Fibroblast of mammary gland (primary cell): Measurements from ENCODE around the gene ITGA3.

Experiments
- DNase-seq: peaks from one replicate; pipeline ENCODE4 v3.0.0-alpha.2; 2010; ENCODE audit warnings: low read depth
- H3K4me3 ChIP-seq: 2 replicates; pipeline ENCODE4 v1.5.1; 2011; ENCODE audit warnings: low read depth, mild to moderate bottlenecking, low read length, moderate library complexity; ENCODE audit not compliant: control insufficient read depth
- TF ChIP-seq, protein P1 (sequence below): conservative IDR thresholded peaks from 2 replicates; pipeline ENCODE4 v1.5.1; 2011; ENCODE audit warnings: low read depth, low read length, inconsistent platforms; ENCODE audit not compliant: control insufficient read depth, insufficient read depth

The ITGA3 gene

DNA sequence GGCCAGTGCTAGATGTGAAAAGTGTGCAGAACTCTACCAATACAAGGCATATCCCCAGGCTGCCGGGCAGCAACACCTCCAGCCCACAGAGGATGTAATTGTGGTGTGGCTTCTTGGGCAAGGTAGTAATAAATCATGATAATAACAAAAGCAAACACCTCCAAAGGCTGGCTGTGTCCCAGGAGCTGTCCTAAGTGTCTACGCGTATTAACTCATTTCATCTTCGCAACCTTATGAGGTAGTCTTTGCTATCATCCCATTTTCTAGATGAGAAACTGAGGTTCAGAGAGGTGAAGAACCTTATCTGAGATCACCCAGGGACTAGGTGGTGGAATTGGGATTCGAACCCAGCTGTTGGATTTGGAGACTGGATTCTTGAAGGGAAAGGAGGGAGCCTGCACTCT lies 44.6 kb downstream of the ITGA3 start:
- no peak for DNase-seq
- TF ChIP-seq, protein P1, sequence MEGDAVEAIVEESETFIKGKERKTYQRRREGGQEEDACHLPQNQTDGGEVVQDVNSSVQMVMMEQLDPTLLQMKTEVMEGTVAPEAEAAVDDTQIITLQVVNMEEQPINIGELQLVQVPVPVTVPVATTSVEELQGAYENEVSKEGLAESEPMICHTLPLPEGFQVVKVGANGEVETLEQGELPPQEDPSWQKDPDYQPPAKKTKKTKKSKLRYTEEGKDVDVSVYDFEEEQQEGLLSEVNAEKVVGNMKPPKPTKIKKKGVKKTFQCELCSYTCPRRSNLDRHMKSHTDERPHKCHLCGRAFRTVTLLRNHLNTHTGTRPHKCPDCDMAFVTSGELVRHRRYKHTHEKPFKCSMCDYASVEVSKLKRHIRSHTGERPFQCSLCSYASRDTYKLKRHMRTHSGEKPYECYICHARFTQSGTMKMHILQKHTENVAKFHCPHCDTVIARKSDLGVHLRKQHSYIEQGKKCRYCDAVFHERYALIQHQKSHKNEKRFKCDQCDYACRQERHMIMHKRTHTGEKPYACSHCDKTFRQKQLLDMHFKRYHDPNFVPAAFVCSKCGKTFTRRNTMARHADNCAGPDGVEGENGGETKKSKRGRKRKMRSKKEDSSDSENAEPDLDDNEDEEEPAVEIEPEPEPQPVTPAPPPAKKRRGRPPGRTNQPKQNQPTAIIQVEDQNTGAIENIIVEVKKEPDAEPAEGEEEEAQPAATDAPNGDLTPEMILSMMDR, result no peak
- H3K4me3 ChIP-seq, result no peak overlapping the region

GRCh38 chr17:50100921-50101345 lies 45.0 kb downstream of the ITGA3 start:
- TF ChIP-seq, protein P1, result no peak
- DNase-seq, result no peak
- H3K4me3 ChIP-seq, result no peak overlapping the region

DNA sequence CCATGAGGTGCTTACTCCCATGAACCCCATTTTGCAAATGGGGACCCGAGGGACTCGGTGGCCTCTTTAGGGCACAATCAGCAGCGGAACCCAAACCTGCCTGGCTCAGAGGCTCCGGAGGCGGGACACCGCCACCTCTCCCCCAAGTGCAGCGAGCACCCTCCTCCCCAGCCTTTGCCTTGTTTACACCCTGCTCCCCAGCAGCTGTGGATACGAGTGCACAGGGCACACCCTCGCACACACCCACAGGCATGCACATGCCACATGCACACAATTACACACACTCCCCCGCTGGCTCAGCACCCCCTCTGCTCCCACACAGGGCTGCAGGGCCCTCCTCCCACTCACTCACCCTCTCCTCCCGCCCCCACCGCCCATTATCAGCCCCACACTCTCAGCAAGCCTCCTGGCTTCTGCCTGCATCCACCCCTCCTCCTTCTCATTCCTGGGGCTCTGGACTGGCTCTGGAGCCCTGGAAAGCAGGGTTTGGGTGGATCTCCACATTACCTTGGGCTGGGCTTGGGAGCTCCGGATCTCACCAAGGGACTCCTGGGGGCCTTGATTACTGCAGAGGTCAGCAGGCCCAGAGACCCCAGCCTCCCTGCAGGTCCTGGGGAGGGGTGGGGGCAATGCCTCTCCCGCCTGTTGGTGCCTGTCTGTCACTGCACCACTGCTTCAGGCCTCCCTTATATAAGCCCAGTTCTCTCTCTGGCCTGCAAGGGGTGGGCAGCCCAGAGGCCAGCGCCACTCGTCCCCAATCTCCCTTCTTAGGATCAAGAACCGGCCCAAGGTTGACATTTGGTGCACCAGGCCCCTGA lies 45.6 kb downstream of the ITGA3 start:
- no peak for DNase-seq
- H3K4me3 ChIP-seq, result no peak overlapping the region
- TF ChIP-seq, protein P1, result no peak

- H3K4me3 ChIP-seq, result no peak overlapping the region
- TF ChIP-seq, protein P1, result no peak
- no peak for DNase-seq
These were observed 46.5 kb downstream of the ITGA3 start for GRCh38 chr17:50102164-50102991.

GRCh38 chr17:50103252-50103651 lies 47.3 kb downstream of the ITGA3 start:
- TF ChIP-seq, protein P1, result no peak
- no peak for DNase-seq
- H3K4me3 ChIP-seq, result no peak overlapping the region

GRCh38 chr17:50103941-50104340 lies 48.0 kb downstream of the ITGA3 start:
- H3K4me3 ChIP-seq, result no peak overlapping the region
- no peak for DNase-seq
- TF ChIP-seq, protein P1, result no peak
